ENCODE results near the gene FBXO5. TPM values are rescaled to one million over a fixed set of nuclear protein-coding genes. Genes with fewer than 3 reads are reported as not detected.

The FBXO5 gene
- total and polyA plus RNA-seq, 9 of the 15 experiments (the other 6 are each of a cell fraction or from before 2014, with no cell fraction given), result 17.8 to 89.3 (median 62.9) TPM

GRCh38 chr6:152981989-152982903 lies 595 bp downstream of the FBXO5 start:
- in situ Hi-C loops (cut with MboI), result loop anchor here (25.0 kb wide), 2 partner anchors 1530 to 1570 kb away; partner anchors contain the start of gene CNKSR3
- ChIA-PET CTCF (ENCODE audit: low intra/inter-chr PET ratio) (interaction anchor here (0.6 kb wide), 1 partner anchor 1634 kb away, joined by 3 read pairs; no protein-coding TSS in a partner anchor), POLR2A (interaction anchor here (0.6 to 3.9 kb wide), 9 partner anchors 10 to 1496 kb away, joined by 3 to 37 read pairs (median 4); no protein-coding TSS in a partner anchor)
- Histone ChIP-seq H2AFZ (ENCODE audit: low read depth, low read length) (peak overlapping the region; percentile 54), H3K9me1 (ENCODE audit: control insufficient read depth, insufficient read depth, low read length) (no peaks in the 10 kb centered on the region), H3K9ac (ENCODE audit: insufficient read depth in 1 of 2, low read depth in 2 of 2, low read length in 2 of 2) (peak overlapping the region; percentile 97 to 98), H3K27me3 (ENCODE audit: control insufficient read depth in 2 of 2, insufficient read depth in 2 of 2, low read length in 2 of 2) (no peaks in the 10 kb centered on the region), H3K27ac (ENCODE audit: extremely low read depth, low read depth, low read length) (peak overlapping the region; percentile 77), H3K79me2 (ENCODE audit: control insufficient read depth, insufficient read depth, low read length) (peaks cover 97% of the 10 kb centered on the region), H3K4me1 (replicated peaks in 1 of 2; ENCODE audit: control insufficient read depth in 2 of 2, insufficient read depth in 2 of 2, low read length in 2 of 2) (peaks cover 9 to 28% of the 10 kb centered on the region in 2 experiments), H3K36me3 (ENCODE audit: control insufficient read depth, insufficient read depth, low read length) (peaks cover 64% of the 10 kb centered on the region), H3K4me2 (ENCODE audit: insufficient read depth, low read length) (peak overlapping the region; percentile 89; the same call in 1 of the 2 replicates), H3K4me3 (peak overlapping the region; percentile 99), H4K20me1 (replicated peaks; ENCODE audit: control insufficient read depth, insufficient read depth, low read length) (peaks cover 22% of the 10 kb centered on the region), H3K9me3 (replicated peaks; ENCODE audit: control insufficient read depth, insufficient read depth, low read depth, low read length) (no peaks in the 10 kb centered on the region)
- FAIRE-seq (no peak), ATAC-seq (peak; percentile 26), DNase-seq (ENCODE audit: extremely low read depth in 1 of 4, low spot score in 3 of 4) (peak; percentile 54 to 64 (median 60))
- intact Hi-C loops (cut with micrococcal nuclease), result loop anchor here (2.0 to 10.0 kb wide), 4 partner anchors 21 to 1753 kb away; partner anchors contain the start of genes MTRF1L, RMND1, SCAF8 and ZBTB2
- 1% methylated on average over 54 of the region's 71 CpGs for whole genome bisulfite sequencing (ENCODE audit: insufficient coverage, low coverage, missing lambda C conversion rate)
- BruUV-seq (replicated peaks), result no TSS peak
- TF ChIP-seq MGA (IDR thresholded peaks at IDR 0.05) (peak; percentile 39), MLLT1 (IDR thresholded peaks at IDR 0.05) (peak; percentile 46 to 69; a peak in 2 of 4 replicates), NR1H2 (CRISPR knock-in tag; IDR thresholded peaks at IDR 0.05) (0 out of 2 replicates have a peak, but pooled peaks have one; percentile 43), FOXP1 (CRISPR knock-in tag; IDR thresholded peaks at IDR 0.05) (no peak; the same call in 1 of the 2 replicates), HLTF (IDR thresholded peaks at IDR 0.05) (no peak), ZC3H4 (CRISPR knock-in tag; IDR thresholded peaks at IDR 0.05; ENCODE audit: borderline replicate concordance) (0 out of 2 replicates have a peak, but pooled peaks have one; percentile 58), ZNF384 (IDR thresholded peaks at IDR 0.05; ENCODE audit: low read depth, low read length) (no peak)
